Endothelial cell of umbilical vein (primary cell): ENCODE measurements around the gene DUSP10. TPM values are rescaled to one million over a fixed set of nuclear protein-coding genes. Genes with fewer than 3 reads are reported as not detected.

Source experiments
- BruUV-seq: library from RNA; stranded (reverse); fragments of 400-500 nt; replicated peaks from 2 replicates; lab custom pipeline; 2021; lab: Mats Ljungman, UMichigan
- CTCF ChIA-PET: fragments of 300-600, 350-600 bp; sonication (Branson Sonifier 250); formaldehyde crosslinking; loops from one replicate; lab custom pipeline; 2021; ENCODE audit warnings: antibody characterized with exemption, inconsistent platforms; lab: Charles Lee
- POLR2A ChIA-PET: fragments of 300-600, 350-600 bp; sonication (Branson Sonifier 250); formaldehyde crosslinking; loops from one replicate; lab custom pipeline; 2021; ENCODE audit warnings: antibody characterized with exemption, inconsistent platforms; lab: Charles Lee
- DNase-seq: peaks from one replicate; pipeline ENCODE4 v3.0.0-alpha.2; 2011; ENCODE audit warnings: low read depth, low spot score
- FAIRE-seq: peaks from 2 replicates; lab custom pipeline; 2011; peaks lifted over from hg19 to GRCh38; lab: Jason Lieb, UNC
- H2AFZ ChIP-seq: 2 replicates; pipeline ENCODE4 v1.6.0; 2012; ENCODE audit warnings: low read depth, low read length, control low read depth, inconsistent platforms
- H3K27ac ChIP-seq: 2 replicates; pipeline ENCODE4 v1.5.1; 2011; ENCODE audit warnings: low read depth, mild to moderate bottlenecking, control low read depth, low read length, moderate library complexity; ENCODE audit not compliant: insufficient read depth
- H3K27me3 ChIP-seq, 2 experiments: 2 replicates each; pipeline versions ENCODE4 v1.6.0 to v1.6.1; 2011; ENCODE audit warnings: low read length in 2 of 2, mixed read lengths in 1 of 2; ENCODE audit not compliant: control insufficient read depth in 2 of 2, insufficient read depth in 2 of 2
- H3K36me3 ChIP-seq, 2 experiments: 2 replicates in 1 of 2; 3 replicates in 1 of 2; pipeline ENCODE4 v1.5.1; 2011; ENCODE audit warnings: low read length in 2 of 2, mild to moderate bottlenecking in 1 of 2, moderate library complexity in 1 of 2; ENCODE audit not compliant: control insufficient read depth in 2 of 2, insufficient read depth in 2 of 2; ENCODE audit errors: extremely low read depth in 1 of 2
- H3K4me1 ChIP-seq: 3 replicates; pipeline ENCODE4 v1.5.1; 2011; ENCODE audit warnings: mild to moderate bottlenecking, low read length; ENCODE audit not compliant: control insufficient read depth, insufficient read depth; ENCODE audit errors: extremely low read depth
- H3K4me2 ChIP-seq: 2 replicates; pipeline ENCODE4 v1.6.1; 2011; ENCODE audit warnings: low read length, control low read depth, mixed read lengths; ENCODE audit not compliant: insufficient read depth
- H3K4me3 ChIP-seq, 3 experiments: fragments of 200-600 bp in 1 of 3; sonication (generic), shearing (Covaris generic) in 1 of 3; replicated peaks in 1 of 3; 2 replicates each; pipeline ENCODE4 v1.5.1; 2011 to 2016; ENCODE audit warnings: control low read depth in 3 of 3, low read length in 3 of 3, mild to moderate bottlenecking in 2 of 3, inconsistent platforms in 1 of 3, low read depth in 1 of 3, moderate library complexity in 1 of 3; ENCODE audit not compliant: insufficient read depth in 1 of 3
- H3K79me2 ChIP-seq: 2 replicates; pipeline ENCODE4 v1.6.0; 2012; ENCODE audit warnings: low read length, inconsistent platforms; ENCODE audit not compliant: control insufficient read depth, insufficient read depth
- H3K9ac ChIP-seq: replicated peaks from 2 replicates; pipeline ENCODE3; 2011; ENCODE audit warnings: low read length, control low read depth; ENCODE audit not compliant: insufficient read depth; ENCODE audit errors: extremely low read depth
- H3K9me1 ChIP-seq: replicated peaks from 3 replicates; pipeline ENCODE4 v1.6.0; 2011; ENCODE audit warnings: mild to moderate bottlenecking, low read length; ENCODE audit not compliant: control insufficient read depth, insufficient read depth; ENCODE audit errors: extremely low read depth
- H3K9me3 ChIP-seq: replicated peaks from 2 replicates; pipeline ENCODE4 v1.5.1; 2012; ENCODE audit warnings: low read length, inconsistent platforms; ENCODE audit not compliant: control insufficient read depth, insufficient read depth
- H4K20me1 ChIP-seq: replicated peaks from 2 replicates; pipeline ENCODE3; 2011; ENCODE audit warnings: mild to moderate bottlenecking, low read length; ENCODE audit not compliant: control insufficient read depth, insufficient read depth; ENCODE audit errors: extremely low read depth
- EZH2 ChIP-seq: IDR thresholded peaks from 2 replicates; pipeline ENCODE4 v1.6.1; 2012; ENCODE audit warnings: borderline replicate concordance, low read depth, mild to moderate bottlenecking, moderate library complexity, low read length, inconsistent platforms; ENCODE audit not compliant: severe bottlenecking
- FOS ChIP-seq: IDR thresholded peaks from 2 replicates; pipeline ENCODE4 v1.6.1; 2011; ENCODE audit warnings: mild to moderate bottlenecking, low read length, moderate library complexity, borderline replicate concordance; ENCODE audit not compliant: insufficient read depth
- GATA2 ChIP-seq: IDR thresholded peaks from 2 replicates; pipeline ENCODE4 v1.7.0; 2011; ENCODE audit warnings: low read depth, mild to moderate bottlenecking, moderate library complexity, mixed read lengths, low read length; ENCODE audit not compliant: insufficient read length, insufficient read depth
- JUN ChIP-seq: IDR thresholded peaks from 2 replicates; pipeline ENCODE4 v1.6.1; 2011; ENCODE audit warnings: borderline replicate concordance, low read depth; ENCODE audit not compliant: insufficient read length, insufficient read depth
- MAX ChIP-seq: IDR thresholded peaks from 2 replicates; pipeline ENCODE4 v1.6.1; 2011; ENCODE audit not compliant: insufficient read depth, insufficient read length
- MYC ChIP-seq: IDR thresholded peaks from one replicate; pipeline ENCODE4 v1.6.1; 2011; ENCODE audit warnings: mild to moderate bottlenecking, low read depth, low read length
- POLR2A ChIP-seq: IDR thresholded peaks from 2 replicates; pipeline ENCODE4 v1.6.1; 2012; ENCODE audit warnings: low read depth, mild to moderate bottlenecking, control low read depth, low read length
- POLR2AphosphoS5 ChIP-seq: IDR thresholded peaks from 2 replicates; pipeline ENCODE4 v1.6.1; 2012; ENCODE audit warnings: low read depth, mild to moderate bottlenecking, control low read depth, low read length, moderate library complexity; ENCODE audit not compliant: insufficient read depth
- dilution Hi-C: fragments of 300-500 bp; cut with MboI; formaldehyde crosslinking; loops from one replicate; pipeline ENCODE4 v1.15.0; 2019; ENCODE audit warnings: low sequenced_read_pairs; ENCODE audit not compliant: extremely low pct_ligation_motif_present
- intact Hi-C: fragments of 100-400 bp; cut with micrococcal nuclease; formaldehyde crosslinking; loops from one replicate; pipeline ENCODE4 v1.10.0; 2022
- polyA plus RNA-seq, 4 experiments: library from polyadenylated mRNA; depleted of rRNA in 3 of 4; stranded (reverse) in 3 of 4; unstranded in 1 of 4; fragments of >200 nt; gene quantifications; 2 replicates each; pipeline versions ENCODE4 v1.2.1 to v1.2.3, GENCODE V29; 2011 to 2012; ENCODE audit warnings: missing spikeins in 1 of 4
- total RNA-seq: library from RNA; stranded (reverse); gene quantifications from 2 replicates; pipeline ENCODE4 v1.2.3, GENCODE V29; 2021
- TF ChIP-seq, protein P1 (sequence below), 2 donors: IDR thresholded peaks; 1 replicate in 1 of 2; 2 replicates in 1 of 2; pipeline ENCODE4 v1.5.1; 2011; ENCODE audit warnings: low read length in 2 of 2, mild to moderate bottlenecking in 2 of 2, moderate library complexity in 2 of 2, control low read depth in 1 of 2, inconsistent platforms in 1 of 2, low read depth in 1 of 2; ENCODE audit not compliant: insufficient read depth in 1 of 2; ENCODE audit errors: extremely low read depth in 1 of 2

The DUSP10 gene
- total and polyA plus RNA-seq, 2 donors (not counting 3 experiments of a cell fraction or from before 2014, with no cell fraction given) = 1.6 to 1.9 TPM

GRCh38 chr1:221735999-221736398, 5.9 kb downstream of the DUSP10 start:
- no peak overlapping the region for H3K4me2 ChIP-seq
- TF ChIP-seq MAX (no peak), JUN (no peak), POLR2A (no peak), MYC (no peak), POLR2AphosphoS5 (no peak), FOS (no peak), EZH2 (no peak), GATA2 (no peak)
- TF ChIP-seq, protein P1, sequence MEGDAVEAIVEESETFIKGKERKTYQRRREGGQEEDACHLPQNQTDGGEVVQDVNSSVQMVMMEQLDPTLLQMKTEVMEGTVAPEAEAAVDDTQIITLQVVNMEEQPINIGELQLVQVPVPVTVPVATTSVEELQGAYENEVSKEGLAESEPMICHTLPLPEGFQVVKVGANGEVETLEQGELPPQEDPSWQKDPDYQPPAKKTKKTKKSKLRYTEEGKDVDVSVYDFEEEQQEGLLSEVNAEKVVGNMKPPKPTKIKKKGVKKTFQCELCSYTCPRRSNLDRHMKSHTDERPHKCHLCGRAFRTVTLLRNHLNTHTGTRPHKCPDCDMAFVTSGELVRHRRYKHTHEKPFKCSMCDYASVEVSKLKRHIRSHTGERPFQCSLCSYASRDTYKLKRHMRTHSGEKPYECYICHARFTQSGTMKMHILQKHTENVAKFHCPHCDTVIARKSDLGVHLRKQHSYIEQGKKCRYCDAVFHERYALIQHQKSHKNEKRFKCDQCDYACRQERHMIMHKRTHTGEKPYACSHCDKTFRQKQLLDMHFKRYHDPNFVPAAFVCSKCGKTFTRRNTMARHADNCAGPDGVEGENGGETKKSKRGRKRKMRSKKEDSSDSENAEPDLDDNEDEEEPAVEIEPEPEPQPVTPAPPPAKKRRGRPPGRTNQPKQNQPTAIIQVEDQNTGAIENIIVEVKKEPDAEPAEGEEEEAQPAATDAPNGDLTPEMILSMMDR (IDR thresholded peaks at IDR 0.05; ENCODE audit: extremely low read depth in 1 of 2, insufficient read depth in 1 of 2, low read depth in 1 of 2, low read length in 2 of 2) = no peak
- intact Hi-C loops = no loop called here
- no peaks in the 10 kb centered on the region for H3K9me1 ChIP-seq
- BruUV-seq = no TSS peak
- FAIRE-seq (no peak), DNase-seq (no peak)
- H3K9me3 ChIP-seq = no peaks in the 10 kb centered on the region
- dilution Hi-C loops = no loop called here
- no peaks in the 10 kb centered on the region for H3K79me2 ChIP-seq
- H3K9ac ChIP-seq = no peak overlapping the region
- no peaks in the 10 kb centered on the region for H3K36me3 ChIP-seq
- peaks cover 3% of the 10 kb centered on the region for H3K4me1 ChIP-seq
- H3K27ac ChIP-seq = no peak overlapping the region
- ChIA-PET POLR2A (no interaction called here), CTCF (no interaction called here)
- no peak overlapping the region for H2AFZ ChIP-seq
- H3K27me3 ChIP-seq = peaks cover 7 to 13% of the 10 kb centered on the region in 2 experiments
- no peak overlapping the region for H3K4me3 ChIP-seq
- H4K20me1 ChIP-seq = no peaks in the 10 kb centered on the region
